Lower leg skin (tissue), 3 donors: ENCODE data around the gene ATP2B2.

Experiments used
- CTCF ChIP-seq, 3 donors: fragments of 450-650 bp; IDR thresholded peaks; one replicate each; pipeline ENCODE4 v1.5.1; 2016; ENCODE audit warnings: antibody characterized with exemption in 3 of 3, mild to moderate bottlenecking in 3 of 3, moderate library complexity in 2 of 3
- POLR2A ChIP-seq, 2 donors: fragments of 450-650 bp; IDR thresholded peaks; one replicate each; pipeline ENCODE4 v1.6.1; 2016 to 2017; ENCODE audit warnings: antibody characterized with exemption in 2 of 2, mild to moderate bottlenecking in 1 of 2, moderate library complexity in 1 of 2

GRCh38 chr3:10375296-10376053 is 129.9 kb downstream of the ATP2B2 start:
- TF ChIP-seq CTCF (IDR thresholded peaks at IDR 0.05), result no peak
- no peak for TF ChIP-seq POLR2A (IDR thresholded peaks at IDR 0.05)
